Measurements from ENCODE around the gene CPA5.
"Not testable (repeated sequence)": the region's sequence is repeated elsewhere in the genome, so short reads cannot be mapped to it uniquely, and the experiment has no call there.

CPA5 gene

DNA sequence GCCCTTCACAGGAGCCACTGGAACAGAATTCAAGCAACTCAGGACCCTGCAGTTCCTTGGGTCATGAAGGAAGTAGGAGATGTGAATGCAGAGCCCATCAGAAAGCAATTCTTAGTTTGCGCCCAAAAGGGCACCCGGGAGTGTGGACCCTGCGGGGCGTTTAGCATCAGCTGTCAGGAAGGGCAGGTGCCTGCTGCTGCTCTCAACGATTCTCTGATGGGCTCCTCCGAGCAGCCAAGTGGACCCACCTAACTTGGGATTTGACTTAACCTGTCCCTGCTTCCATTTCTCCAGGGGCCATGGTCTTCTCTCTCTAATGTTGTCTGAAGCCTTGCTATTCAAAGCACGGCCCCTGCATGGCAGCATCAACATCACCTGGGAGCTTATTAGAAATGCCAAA, 17.1 kb downstream of the CPA5 start:
- DNase-seq: no peak

DNA sequence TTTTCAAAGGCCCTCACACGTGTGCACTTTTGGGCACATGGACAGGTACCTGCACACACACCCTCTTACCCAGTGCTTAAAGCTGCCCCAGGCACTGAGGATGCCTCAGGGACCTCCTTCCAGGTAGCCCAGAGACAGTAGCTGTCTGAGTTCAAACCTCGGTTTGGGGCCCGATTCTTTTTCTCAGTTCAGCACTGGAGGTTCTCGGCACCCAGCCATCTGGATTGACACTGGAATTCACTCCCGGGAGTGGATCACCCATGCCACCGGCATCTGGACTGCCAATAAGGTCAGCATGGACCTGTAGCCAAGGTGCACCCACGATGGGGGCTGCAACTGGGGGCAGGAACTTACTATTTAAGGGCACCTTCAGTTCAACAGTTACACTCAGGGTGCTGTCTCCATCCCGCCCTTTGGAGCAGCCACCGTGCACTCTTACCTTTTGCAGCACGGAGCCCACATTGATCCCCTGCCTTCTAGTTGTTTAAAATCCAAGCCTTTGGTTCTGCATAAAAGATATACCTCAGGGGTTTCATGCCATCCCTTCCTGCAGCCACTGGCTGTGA, 17.7 kb downstream of the CPA5 start:
- no peak for DNase-seq

DNA sequence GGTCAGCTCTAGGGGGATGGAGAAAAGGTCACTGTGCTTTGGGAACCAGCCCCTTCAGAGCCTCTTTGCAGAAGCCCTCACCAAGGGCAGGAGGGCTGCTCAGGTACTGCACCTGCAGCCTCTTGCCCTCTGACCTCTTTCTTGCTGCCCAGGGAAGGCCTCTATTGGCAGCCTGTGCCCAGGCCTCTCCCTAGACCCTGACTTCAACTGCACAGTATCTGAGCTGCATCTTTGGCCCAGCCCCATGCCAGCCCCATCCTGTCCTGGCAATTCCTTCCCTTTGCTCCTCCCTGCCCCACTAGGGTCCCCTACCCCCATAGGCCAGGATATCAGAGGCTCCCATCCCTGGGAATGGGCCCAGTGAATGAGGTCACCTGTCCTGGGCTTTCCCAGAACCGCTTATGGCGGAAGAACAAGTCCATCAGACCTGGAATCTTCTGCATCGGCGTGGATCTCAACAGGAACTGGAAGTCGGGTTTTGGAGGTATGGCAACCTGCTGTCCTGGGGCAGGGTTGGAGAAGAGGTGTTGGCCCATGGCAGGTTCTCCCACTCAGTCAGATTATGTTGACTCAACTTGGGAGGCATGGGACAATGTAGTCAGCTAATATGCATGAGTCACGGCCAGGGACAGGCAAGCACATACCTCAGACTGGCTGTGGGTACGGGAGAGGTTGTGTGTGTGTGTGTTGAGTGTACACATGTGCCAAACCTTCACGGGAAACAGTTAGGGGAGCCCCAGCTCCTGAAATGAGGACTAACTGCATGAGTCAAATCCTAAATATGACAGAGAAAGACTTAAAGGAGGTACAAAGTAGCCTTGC, 18.6 kb downstream of the CPA5 start:
- DNase-seq: peak; percentile 22

DNA sequence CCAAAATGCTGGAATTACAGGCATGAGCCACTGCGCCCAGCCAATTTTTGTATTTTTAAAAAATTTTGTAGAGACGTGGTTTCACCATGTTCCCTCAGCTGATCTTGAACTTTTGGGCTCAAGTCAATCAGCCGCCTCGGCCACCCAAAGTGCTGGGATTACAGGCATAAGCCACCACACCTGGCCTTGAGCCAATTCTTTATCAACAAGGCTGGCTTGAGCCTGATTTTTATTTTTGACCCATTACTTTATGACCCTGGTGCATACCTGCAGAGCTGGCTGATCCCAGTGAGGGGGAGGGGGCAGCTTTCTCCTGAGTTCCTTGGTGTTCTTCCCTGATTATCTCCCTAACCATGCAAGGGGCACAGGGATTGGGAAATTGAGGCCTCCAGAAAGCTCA, 19.8 kb downstream of the CPA5 start:
- DNase-seq: no peak

DNA sequence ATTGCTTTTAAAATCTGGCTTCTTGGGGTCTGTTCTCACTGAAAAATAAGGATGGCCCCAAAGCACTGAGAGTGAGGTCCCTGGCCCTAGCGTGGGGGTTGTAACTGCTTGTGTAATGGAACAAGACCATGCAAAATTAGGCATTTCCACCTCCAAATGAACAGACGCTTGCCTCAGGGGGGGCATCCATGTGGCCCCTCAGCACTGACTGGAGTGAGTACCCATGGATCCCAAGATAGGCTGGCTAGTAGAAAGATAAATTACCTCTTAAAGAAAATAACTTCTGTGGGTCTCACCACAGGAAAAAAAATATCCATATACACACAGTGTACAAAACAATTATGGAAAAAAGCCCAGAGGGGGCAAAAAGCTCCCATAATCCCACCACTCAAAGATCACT, 20.5 kb downstream of the CPA5 start:
- no peak for DNase-seq

DNA sequence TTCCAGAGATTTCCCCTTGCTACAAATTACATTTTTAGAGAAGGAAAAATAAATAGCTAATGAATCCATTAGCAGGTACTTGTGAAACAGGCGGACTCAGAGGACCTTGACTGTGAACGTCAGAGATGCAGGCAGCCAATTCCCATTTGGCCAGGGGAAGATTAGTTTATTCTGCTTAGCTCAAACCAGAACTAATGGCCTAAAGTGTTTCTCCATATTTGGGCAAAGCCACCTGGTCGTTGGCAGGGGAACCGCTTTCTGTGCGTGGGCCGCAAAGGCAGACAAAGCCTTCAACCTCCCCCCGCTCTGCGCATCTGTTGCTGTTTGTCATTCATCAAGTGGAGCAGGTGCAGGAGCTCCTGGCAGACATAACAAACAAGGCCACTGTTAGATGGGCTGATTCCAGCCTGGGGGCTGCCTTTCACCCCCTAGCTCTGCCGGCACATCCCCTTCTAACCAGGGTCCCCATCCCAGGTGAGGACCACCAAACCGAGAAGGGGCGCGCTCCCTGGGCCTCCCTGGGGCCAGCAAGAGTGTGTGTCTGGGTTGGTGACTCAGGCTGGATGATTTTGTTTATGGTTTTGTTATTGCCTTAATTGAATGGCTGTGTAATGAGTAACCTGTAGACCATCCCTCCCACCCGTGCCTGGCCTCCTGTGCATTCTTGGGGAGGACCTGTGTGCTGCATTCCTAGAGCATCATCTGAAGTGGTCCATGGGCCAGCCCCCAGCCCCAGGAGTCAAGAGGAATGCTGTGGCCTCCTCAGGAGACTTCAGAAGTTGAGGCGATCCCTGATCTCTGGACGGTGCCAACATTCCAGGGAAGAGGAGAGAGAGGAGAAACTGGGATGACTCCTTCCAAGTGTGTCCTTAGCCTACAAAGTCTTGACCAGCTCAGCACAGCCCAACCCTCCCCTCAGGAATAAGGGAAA, 21.2 kb downstream of the CPA5 start:
- peak; percentile 55 for DNase-seq

DNA sequence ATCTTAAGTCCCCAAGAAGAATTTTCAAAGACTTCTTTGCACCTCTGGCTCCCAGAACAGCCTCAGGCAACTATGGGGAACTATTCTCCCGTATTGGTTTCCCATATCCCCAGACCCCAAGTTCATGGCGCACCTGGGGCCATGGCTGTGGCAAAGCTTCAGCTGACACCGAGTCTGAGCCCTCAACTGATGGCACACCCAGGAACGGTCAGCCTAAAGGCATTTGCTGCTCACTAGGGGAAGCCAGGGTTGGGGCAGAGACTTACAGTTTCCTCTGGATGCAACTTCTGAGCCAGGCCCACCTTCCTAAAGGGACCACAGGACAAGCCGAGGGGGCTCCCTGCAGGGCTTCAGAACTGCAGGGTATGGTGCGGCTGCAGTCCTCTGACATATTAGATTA, 21.9 kb downstream of the CPA5 start:
- DNase-seq: no peak

DNA sequence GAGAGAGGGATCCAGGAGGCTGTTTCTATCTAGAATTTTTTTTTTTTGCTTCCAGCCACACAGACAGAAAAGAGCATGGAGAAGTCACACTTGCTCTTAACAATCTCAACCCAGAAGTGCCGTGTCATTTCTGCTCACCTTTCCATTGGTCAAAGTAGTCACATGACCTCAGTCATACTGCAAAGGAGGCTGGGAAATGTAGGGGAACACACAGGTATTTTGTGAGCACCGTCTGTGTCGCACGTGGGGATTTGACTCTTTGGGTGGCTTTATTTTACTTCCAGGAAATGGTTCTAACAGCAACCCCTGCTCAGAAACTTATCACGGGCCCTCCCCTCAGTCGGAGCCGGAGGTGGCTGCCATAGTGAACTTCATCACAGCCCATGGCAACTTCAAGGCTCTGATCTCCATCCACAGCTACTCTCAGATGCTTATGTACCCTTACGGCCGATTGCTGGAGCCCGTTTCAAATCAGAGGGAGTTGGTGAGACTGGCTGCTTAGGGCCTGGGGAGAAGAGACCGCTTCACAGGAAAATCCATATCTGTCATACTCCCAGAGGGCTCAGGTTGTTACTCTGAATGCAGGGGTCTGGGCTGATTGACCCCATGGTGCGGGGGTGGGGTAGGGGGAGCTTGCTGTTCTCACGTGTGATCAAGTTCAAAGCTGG, 22.6 kb downstream of the CPA5 start:
- no peak for DNase-seq

DNA sequence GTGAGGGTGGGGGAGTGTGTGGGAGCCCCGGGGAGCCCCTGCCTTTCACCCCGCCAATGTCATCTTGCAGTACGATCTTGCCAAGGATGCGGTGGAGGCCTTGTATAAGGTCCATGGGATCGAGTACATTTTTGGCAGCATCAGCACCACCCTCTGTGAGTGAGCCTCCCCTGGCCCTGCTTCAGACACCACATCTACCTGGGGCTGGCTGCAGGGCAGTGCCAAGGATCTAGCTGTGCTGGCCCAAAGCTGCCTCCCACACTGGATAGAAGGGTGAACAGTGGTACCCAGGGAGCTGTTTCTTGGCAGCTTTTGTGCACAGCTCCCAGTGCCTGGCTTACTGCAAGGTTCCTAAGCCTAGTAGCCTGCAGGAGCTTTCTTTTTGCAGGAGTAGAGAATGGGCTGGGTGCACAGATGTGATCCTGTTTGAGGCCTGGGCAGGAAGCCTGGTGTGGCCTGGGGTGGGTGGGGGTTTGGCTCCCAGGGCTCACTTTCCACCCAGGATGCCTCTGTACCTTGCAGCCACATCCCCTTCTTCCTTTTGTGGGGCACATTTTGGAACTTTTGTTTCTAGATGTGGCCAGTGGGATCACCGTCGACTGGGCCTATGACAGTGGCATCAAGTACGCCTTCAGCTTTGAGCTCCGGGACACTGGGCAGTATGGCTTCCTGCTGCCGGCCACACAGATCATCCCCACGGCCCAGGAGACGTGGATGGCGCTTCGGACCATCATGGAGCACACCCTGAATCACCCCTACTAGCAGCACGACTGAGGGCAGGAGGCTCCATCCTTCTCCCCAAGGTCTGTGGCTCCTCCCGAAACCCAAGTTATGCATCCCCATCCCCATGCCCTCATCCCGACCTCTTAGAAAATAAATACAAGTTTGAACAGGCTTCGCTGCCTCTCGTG, 23.5 kb downstream of the CPA5 start:
- no peak for DNase-seq

DNA sequence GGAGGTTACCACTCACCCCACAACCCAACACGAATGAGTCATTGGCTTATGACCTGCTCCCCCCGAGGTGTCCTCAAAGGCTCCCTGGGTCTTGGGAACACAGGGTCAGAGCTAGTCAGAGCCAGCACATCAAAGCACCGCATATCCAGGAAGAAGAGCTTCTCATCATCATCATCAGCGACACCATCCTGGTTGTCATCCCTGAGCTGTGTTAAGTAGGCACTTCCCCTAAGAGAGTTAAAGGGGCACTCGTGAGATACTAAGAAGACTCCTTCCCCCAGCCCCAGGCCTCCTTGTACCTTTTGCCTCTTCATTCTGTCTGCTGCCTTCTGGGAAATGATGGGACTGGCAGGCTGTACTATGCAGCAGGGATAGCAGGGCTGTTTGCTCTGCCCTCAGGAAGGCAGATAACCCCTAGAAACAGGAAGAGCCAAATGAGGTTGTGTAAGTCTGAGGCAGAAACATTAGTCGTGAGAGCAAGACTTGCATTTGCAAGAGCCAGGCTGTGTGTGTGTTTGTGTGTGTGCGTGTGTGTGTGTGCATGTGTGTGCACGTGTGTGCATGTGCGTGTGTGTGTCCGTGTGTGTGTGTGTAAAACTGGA, 24.6 kb downstream of the CPA5 start:
- no peak for DNase-seq

DNA sequence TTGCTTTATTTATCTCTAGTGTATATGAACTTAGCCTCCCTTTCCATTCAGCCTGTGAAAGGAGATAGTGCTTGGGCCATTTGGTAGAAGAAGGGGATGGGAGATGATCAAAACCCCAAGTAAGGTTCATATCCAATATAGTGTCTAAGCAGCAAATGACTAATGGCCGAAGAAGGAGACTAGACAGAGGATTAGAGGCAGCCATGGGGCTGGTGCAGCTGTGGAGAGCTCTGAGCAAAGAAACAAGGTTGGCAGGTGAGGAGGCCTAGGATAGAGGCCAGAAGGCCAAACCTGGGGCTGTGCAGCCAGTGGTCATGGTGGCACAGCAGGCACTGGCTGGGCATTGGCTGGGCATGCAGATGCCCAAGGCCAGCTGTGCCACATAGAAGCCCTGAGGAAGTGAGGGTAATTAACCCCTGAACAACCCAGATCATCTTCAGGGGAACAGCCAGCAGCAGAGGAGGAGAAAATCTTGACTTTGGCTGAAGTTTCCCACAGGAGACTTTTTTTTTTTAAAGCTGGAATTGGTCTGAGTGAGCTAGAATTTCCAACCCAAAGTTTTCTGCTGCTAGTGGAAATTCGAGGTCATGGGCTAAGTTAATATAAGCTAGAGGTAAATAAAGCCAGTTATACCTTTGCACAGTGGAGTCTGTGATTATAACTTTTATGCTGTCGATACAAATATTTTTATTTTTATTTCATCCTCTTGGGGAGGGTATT, 25.4 kb downstream of the CPA5 start:
- DNase-seq: no peak

DNA sequence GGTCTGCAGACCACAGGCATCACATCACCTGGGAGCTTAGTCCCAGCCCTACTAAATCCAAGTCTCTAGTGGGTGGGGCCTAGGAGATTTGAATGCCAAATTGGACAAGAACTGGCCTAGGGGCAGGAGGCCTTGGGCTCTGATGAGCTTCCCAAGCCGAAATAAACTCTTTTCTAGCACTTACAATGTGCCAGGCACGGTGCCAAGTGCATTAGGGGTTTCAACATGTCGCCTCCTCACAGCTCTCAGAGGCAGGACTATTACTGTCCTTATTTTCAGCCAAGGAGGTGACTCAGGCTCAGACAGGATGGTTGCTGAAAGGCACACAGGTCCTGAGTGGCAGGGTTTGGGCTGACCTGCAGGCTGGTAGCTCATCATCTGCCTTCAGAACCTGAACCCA, 26.4 kb downstream of the CPA5 start:
- DNase-seq: no peak

DNA sequence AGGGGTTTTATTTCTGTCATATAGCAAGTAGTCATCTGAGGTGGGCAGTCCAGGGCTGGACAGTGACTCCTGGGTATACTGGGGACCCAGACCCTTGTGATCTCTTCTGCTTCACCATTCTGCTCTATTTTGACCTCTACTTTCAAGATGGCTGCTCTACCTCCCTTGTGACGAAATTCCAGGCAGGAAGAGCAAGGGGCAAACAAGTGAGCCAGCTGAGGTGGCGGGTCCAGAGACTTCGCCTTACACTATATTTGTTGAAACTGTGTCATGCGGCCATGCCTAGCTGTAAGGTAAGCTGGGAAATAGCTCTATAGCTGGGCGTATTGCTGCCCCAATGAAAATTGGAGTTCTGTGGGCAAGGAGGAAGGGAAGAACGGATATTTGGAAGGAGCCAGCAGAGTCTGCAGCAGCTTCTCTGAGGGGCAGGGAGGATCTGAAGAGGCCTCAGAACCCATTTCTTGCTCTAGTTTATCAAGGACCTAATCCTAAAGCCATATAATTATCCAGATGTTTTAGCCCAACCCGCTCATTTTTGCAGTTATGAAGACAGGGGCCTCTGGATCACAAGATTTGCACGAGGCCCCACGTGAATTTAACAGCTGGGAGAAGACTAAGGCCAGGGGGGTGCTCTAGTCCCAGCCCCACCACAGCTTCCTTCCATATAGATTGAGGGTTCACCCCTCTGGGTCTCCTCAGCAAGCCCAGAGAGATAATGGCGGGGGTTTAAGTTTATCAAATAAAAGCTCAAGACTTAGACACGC, 28.0 kb downstream of the CPA5 start:
- no peak for DNase-seq

DNA sequence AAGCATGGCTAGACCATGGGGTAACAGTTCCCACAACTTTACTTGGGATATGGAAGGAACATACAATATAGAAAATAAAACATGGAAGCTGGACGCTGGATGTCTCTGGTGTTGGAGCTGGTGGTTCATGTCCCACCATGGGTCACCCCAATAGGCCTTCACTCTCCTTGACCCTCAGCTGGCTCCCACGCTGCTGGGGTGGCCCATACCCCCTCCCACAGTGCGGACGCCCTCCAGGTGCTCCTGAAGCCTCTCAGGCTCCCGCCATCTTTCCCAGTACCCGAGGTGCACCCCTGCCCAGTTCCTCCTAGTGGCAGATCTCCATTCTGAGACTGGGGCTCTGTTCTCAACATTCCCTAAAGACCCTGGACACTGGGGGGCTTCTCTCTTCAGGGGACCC, 29.9 kb downstream of the CPA5 start:
- no peak for DNase-seq

DNA sequence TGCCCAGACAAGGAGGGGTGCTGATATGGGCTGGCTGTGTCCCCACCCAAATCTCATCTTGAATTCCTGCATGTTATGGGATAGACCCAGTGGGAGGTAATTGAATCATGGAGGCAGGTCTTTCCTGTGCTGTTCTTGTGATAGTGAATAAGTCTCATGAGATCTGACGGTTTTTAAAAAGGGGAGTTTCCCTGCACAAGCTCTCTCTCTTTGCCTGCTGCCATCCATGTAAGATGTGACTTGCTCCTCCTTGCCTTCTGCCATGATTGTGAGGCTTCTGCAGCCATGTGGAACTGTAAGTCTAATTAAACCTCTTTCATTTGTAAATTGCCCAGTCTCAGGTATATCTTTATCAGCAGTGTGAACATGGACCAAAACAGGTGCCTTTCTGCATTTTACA, 31.8 kb downstream of the CPA5 start:
- not testable (repeated sequence) for DNase-seq

DNA sequence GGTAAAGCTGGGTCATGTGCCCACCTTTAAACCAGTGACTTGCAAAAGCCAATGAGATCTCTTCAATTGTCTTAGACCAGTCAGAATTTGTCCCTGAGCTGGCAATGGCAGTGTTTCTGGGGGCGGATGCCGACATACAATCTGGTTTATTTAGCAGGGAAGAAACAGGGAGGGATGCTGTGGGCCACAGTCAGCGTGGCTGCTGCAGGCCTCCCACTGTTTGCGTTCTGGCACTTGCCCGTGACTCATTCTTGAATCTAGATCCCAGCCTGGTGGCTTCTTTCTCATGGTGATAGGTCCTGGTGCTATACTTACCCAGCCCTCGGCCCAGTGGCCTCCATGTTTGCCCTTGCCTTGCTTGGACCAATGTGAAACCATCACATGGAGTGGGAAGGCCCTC, 32.6 kb downstream of the CPA5 start:
- DNase-seq: no peak

DNA sequence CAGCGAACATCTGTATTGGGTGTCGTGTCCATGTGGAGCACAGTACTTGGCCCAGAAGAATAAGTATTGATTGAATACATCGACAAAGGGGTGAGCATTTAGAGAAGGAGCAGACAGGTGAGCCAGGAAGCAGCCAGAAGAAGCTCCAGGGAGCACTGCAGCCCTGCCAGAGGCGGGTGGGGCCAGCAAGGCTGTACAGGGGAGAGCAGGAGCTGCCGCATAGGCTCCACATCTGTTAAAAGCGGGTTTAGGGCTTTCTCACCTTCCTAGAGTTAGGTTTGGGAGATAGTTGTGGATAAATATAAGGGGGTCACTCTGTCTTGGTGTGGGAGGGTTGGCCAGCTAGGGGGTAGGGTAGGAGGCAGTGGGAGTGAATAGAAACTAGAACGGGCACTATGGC, 34.4 kb downstream of the CPA5 start:
- no peak for DNase-seq

DNA sequence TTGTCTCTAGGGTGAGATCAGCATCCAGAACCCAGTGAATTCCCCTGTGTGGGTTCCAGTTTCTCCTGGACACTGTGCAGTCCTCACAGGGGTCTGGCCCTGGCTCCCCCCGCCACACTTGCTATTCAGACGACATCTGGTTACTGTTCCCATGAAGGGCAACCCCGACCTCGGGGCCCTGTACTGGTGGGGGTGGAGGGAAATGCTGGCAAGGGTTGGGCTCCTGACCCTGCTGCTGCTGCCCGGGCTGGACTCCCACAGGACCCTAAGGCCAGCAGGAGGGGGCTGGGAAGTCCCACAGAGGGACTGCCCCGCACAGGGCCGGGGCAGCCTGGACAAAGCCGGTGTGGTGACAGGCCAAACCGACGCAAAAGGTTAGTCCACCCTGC, 34.9 kb downstream of the CPA5 start:
- DNase-seq: no peak

DNA sequence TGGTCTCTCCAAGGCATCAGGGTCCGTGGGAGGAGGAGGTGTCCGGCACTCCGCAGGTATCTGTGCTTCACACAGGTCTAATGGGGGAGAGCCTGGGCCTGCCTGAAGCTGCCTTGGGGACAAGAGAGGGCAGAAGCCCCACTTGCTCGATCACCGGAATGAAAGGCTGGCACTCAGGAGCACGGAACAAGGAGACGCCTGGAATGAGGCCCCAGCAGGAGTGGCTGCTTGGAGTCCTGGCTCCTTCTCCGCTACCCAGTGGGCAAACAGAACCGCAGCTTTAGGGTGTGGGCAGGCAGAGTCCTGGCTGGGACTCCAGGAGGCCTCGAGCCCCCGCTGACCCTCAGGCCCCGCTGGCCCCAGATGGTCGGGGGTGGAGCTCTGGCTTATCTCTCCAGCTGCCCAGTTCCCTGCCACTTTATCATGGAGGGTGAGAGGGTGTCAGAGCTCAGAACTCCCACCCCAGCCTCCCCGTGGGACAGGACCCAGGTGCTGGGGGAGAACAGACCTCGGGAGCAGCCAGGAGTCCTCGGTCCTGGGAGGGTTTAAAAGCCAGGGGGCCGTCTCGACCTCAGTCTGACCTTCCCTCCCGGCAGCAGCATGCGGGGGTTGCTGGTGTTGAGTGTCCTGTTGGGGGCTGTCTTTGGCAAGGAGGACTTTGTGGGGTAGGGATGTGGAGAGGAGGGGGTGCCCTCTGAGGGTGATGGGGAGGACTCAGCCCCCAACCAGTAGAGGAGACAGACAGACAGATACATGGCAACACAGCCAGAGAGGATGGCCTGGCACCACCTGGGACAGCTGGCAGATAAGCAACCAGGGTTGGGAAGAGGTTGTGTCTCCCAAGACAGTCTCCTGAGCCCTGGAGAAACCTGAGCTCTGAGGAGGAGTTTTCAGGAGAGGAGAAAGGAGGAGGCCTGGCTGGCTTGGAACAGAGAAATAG, 35.6 kb downstream of the CPA5 start, which contains the start of gene CPA1:
Gene CPA1 (plus strand): TSS at position 574 of the 940 bp plus-strand sequence. CDS start 27 bp downstream, at position 601.
- DNase-seq: no peak
